ENCODE results near the gene PRDM4. TPM values are rescaled to one million over a fixed set of nuclear protein-coding genes. Genes with fewer than 3 reads are reported as not detected.

The PRDM4 gene, protein sequence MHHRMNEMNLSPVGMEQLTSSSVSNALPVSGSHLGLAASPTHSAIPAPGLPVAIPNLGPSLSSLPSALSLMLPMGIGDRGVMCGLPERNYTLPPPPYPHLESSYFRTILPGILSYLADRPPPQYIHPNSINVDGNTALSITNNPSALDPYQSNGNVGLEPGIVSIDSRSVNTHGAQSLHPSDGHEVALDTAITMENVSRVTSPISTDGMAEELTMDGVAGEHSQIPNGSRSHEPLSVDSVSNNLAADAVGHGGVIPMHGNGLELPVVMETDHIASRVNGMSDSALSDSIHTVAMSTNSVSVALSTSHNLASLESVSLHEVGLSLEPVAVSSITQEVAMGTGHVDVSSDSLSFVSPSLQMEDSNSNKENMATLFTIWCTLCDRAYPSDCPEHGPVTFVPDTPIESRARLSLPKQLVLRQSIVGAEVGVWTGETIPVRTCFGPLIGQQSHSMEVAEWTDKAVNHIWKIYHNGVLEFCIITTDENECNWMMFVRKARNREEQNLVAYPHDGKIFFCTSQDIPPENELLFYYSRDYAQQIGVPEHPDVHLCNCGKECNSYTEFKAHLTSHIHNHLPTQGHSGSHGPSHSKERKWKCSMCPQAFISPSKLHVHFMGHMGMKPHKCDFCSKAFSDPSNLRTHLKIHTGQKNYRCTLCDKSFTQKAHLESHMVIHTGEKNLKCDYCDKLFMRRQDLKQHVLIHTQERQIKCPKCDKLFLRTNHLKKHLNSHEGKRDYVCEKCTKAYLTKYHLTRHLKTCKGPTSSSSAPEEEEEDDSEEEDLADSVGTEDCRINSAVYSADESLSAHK
- total RNA-seq: 9.9 TPM

DNA sequence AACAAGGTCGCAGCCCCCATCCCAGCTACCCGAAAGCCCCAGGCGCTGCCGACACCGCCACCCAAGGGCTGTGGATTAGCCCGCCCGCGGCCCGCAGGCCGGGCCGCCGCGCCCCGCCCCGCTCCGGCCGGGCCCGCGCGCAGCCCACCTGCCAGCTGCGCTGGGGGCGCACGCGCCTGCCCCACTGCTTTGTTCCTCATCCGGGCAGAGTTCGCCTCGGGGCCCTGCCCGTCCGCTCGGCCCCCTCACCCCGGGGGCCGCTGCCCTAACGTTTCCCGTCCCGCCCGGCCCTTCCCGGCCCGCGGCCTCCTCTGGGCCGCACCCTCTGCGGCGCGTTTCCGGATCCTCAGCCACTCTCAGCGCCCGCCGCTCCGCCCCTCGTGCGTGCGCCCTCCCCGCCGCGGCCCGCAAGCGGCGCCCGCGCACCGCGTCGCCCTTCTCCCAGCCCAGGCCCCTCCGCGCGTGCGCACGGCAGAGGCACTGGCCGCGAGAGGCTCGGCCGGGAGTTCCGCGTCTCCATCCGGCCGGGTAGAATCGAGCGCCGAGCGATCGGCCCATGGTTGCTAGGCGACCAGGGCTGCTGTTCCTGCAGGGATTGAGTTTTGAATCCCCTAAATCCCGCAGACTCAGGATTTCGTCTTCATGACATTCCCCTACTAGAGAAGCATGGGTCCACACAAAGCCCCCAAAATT is at the start of gene PRDM4:
Gene PRDM4 (minus strand): TSS at position 329 of the 693 bp plus-strand sequence. CDS start 622 bp downstream, outside the sequence.
- peaks cover 4 to 10% (median 8%) of the 10 kb centered on the region in 3 donors for H3K36me3 ChIP-seq (ENCODE audit: control insufficient read depth in 3 of 3, insufficient read depth in 3 of 3, low read length in 3 of 3)
- peak within 1 kb of the TSS; percentile 81 to 85 (median 82) for H3K9ac ChIP-seq (ENCODE audit: low read depth in 1 of 3, low read length in 3 of 3)
- no peaks in the 10 kb centered on the region for H3K27me3 ChIP-seq (ENCODE audit: control insufficient read depth in 3 of 3, insufficient read depth in 3 of 3, low read length in 3 of 3)
- H3K27ac ChIP-seq (ENCODE audit: low read depth, low read length): peak within 1 kb of the TSS; percentile 36
- peak within 1 kb of the TSS; percentile 80 to 92 (median 85) for H3K4me3 ChIP-seq (ENCODE audit: low read length in 3 of 3)
- H3K4me1 ChIP-seq (ENCODE audit: control insufficient read depth in 3 of 3, insufficient read depth in 3 of 3, low read length in 3 of 3): peaks cover 18 to 23% (median 22%) of the 10 kb centered on the region in 3 donors
- H3K9me3 ChIP-seq (ENCODE audit: control insufficient read depth in 3 of 3, low read length in 3 of 3): no peaks in the 10 kb centered on the region

DNA sequence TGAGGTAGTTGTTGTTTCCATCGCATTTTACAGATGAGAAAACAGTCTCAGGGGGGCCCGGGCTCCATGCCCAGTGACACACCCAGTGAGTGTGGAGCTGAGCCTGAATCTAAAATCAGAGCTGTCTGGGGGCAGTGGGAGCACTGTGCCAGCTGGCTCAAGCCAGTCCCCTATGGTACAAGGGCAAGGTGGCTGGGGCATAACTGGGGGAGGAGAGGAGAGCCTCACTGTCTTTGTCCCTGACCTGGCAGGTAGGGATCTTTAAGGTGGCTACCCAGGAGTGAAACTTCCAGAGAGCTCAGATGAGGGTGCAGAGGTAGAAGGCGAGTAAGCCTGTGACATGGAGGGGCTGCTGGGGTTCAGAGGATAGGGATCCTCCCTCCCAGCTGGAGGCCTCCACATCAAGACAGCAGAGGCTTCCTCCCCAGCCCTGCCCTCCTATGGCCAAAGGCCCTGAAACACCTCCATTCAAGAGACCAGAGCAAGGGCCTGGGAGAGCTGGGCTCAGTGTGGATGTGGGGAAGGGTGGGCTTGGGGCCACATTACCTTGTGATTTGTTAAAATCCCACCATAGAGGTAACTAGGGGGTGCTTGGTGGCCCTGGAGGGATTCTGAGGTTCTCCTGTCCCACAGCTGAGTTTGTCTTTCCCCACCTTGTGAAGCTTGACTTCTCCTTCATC is 46.7 kb upstream of the PRDM4 start:
- H3K4me3 ChIP-seq (ENCODE audit: low read length in 3 of 3): no peak overlapping the region
- H3K4me1 ChIP-seq (ENCODE audit: control insufficient read depth in 3 of 3, insufficient read depth in 3 of 3, low read length in 3 of 3): no peaks in the 10 kb centered on the region
- H3K9ac ChIP-seq (ENCODE audit: low read depth in 1 of 3, low read length in 3 of 3): no peak overlapping the region
- H3K9me3 ChIP-seq (ENCODE audit: control insufficient read depth in 3 of 3, low read length in 3 of 3): no peaks in the 10 kb centered on the region
- H3K27ac ChIP-seq (ENCODE audit: low read depth, low read length): no peak overlapping the region
- no peaks in the 10 kb centered on the region for H3K36me3 ChIP-seq (ENCODE audit: control insufficient read depth in 3 of 3, insufficient read depth in 3 of 3, low read length in 3 of 3)
- no peaks in the 10 kb centered on the region for H3K27me3 ChIP-seq (ENCODE audit: control insufficient read depth in 3 of 3, insufficient read depth in 3 of 3, low read length in 3 of 3)

GRCh38 chr12:107805488-107806180 is 44.7 kb upstream of the PRDM4 start:
- no peaks in the 10 kb centered on the region for H3K9me3 ChIP-seq (ENCODE audit: control insufficient read depth in 3 of 3, low read length in 3 of 3)
- H3K9ac ChIP-seq (ENCODE audit: low read depth in 1 of 3, low read length in 3 of 3): no peak overlapping the region
- H3K4me1 ChIP-seq (ENCODE audit: control insufficient read depth in 3 of 3, insufficient read depth in 3 of 3, low read length in 3 of 3): no peaks in the 10 kb centered on the region
- H3K36me3 ChIP-seq (ENCODE audit: control insufficient read depth in 3 of 3, insufficient read depth in 3 of 3, low read length in 3 of 3): no peaks in the 10 kb centered on the region
- H3K4me3 ChIP-seq (ENCODE audit: low read length in 3 of 3): no peak overlapping the region
- no peak overlapping the region for H3K27ac ChIP-seq (ENCODE audit: low read depth, low read length)
- no peaks in the 10 kb centered on the region for H3K27me3 ChIP-seq (ENCODE audit: control insufficient read depth in 3 of 3, insufficient read depth in 3 of 3, low read length in 3 of 3)

DNA sequence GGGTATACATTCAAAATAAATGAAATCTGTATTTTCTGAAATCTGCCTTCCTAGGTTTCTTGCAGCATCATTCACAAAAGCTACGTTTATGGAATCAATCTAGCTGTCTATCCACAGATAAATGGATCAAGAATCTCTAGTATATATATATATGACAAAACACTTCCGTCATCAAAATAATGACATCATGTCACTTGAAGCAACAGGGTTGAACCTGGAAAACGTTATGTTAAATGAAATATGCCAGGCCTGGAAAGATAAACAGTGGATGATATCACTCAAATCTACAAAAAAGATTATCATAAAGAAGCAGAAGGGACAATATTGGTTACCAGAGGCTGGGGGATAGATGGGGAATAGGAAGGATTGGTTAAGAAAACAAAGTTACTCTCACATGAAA is 42.2 kb upstream of the PRDM4 start:
- no peaks in the 10 kb centered on the region for H3K9me3 ChIP-seq (ENCODE audit: control insufficient read depth in 3 of 3, low read length in 3 of 3)
- no peak overlapping the region for H3K9ac ChIP-seq (ENCODE audit: low read depth in 1 of 3, low read length in 3 of 3)
- no peaks in the 10 kb centered on the region for H3K36me3 ChIP-seq (ENCODE audit: control insufficient read depth in 3 of 3, insufficient read depth in 3 of 3, low read length in 3 of 3)
- H3K4me1 ChIP-seq (ENCODE audit: control insufficient read depth in 3 of 3, insufficient read depth in 3 of 3, low read length in 3 of 3): no peaks in the 10 kb centered on the region
- no peak overlapping the region for H3K4me3 ChIP-seq (ENCODE audit: low read length in 3 of 3)
- no peak overlapping the region for H3K27ac ChIP-seq (ENCODE audit: low read depth, low read length)
- no peaks in the 10 kb centered on the region for H3K27me3 ChIP-seq (ENCODE audit: control insufficient read depth in 3 of 3, insufficient read depth in 3 of 3, low read length in 3 of 3)

DNA sequence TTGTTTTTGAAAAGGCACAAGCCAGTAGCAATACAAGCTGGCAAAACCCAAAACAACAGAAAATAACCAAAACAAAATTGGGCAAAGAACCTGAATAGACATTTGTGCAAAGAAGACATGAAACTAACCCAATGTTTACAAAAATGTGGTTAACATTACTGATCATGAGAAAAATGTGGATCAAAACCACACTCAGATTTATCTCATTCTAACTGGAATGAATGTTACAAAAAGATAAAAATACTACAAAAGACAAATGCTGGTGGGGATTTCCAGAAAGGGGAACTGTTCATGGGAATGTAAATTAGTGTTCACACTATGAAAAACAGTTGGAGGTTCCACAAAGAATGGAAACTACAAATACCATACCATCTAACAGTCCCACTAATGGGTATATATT is 40.2 kb upstream of the PRDM4 start:
- Histone ChIP-seq H3K9me3 (ENCODE audit: control insufficient read depth in 3 of 3, low read length in 3 of 3) (no peaks in the 10 kb centered on the region), H3K4me1 (ENCODE audit: control insufficient read depth in 3 of 3, insufficient read depth in 3 of 3, low read length in 3 of 3) (no peaks in the 10 kb centered on the region), H3K4me3 (ENCODE audit: low read length in 3 of 3) (no peak overlapping the region), H3K36me3 (ENCODE audit: control insufficient read depth in 3 of 3, insufficient read depth in 3 of 3, low read length in 3 of 3) (no peaks in the 10 kb centered on the region), H3K27me3 (ENCODE audit: control insufficient read depth in 3 of 3, insufficient read depth in 3 of 3, low read length in 3 of 3) (peaks cover 0 to 3% (median 0%) of the 10 kb centered on the region in 3 donors), H3K27ac (ENCODE audit: low read depth, low read length) (no peak overlapping the region), H3K9ac (ENCODE audit: low read depth in 1 of 3, low read length in 3 of 3) (no peak overlapping the region)

GRCh38 chr12:107798580-107798979 is 37.6 kb upstream of the PRDM4 start:
- Histone ChIP-seq H3K27me3 (ENCODE audit: control insufficient read depth in 3 of 3, insufficient read depth in 3 of 3, low read length in 3 of 3) (peaks cover 0 to 3% (median 2%) of the 10 kb centered on the region in 3 donors), H3K36me3 (ENCODE audit: control insufficient read depth in 3 of 3, insufficient read depth in 3 of 3, low read length in 3 of 3) (no peaks in the 10 kb centered on the region), H3K9ac (ENCODE audit: low read depth in 1 of 3, low read length in 3 of 3) (no peak overlapping the region), H3K9me3 (ENCODE audit: control insufficient read depth in 3 of 3, low read length in 3 of 3) (no peaks in the 10 kb centered on the region), H3K4me1 (ENCODE audit: control insufficient read depth in 3 of 3, insufficient read depth in 3 of 3, low read length in 3 of 3) (no peaks in the 10 kb centered on the region), H3K27ac (ENCODE audit: low read depth, low read length) (no peak overlapping the region), H3K4me3 (ENCODE audit: low read length in 3 of 3) (no peak overlapping the region)

GRCh38 chr12:107794451-107794850 is 33.5 kb upstream of the PRDM4 start:
- Histone ChIP-seq H3K9me3 (ENCODE audit: control insufficient read depth in 3 of 3, low read length in 3 of 3) (no peaks in the 10 kb centered on the region), H3K9ac (ENCODE audit: low read depth in 1 of 3, low read length in 3 of 3) (no peak overlapping the region), H3K4me1 (ENCODE audit: control insufficient read depth in 3 of 3, insufficient read depth in 3 of 3, low read length in 3 of 3) (no peaks in the 10 kb centered on the region), H3K27me3 (ENCODE audit: control insufficient read depth in 3 of 3, insufficient read depth in 3 of 3, low read length in 3 of 3) (peaks cover 0 to 3% (median 2%) of the 10 kb centered on the region in 3 donors), H3K27ac (ENCODE audit: low read depth, low read length) (no peak overlapping the region), H3K4me3 (ENCODE audit: low read length in 3 of 3) (no peak overlapping the region), H3K36me3 (ENCODE audit: control insufficient read depth in 3 of 3, insufficient read depth in 3 of 3, low read length in 3 of 3) (no peaks in the 10 kb centered on the region)

GRCh38 chr12:107791465-107792089 is 30.6 kb upstream of the PRDM4 start:
- Histone ChIP-seq H3K4me3 (ENCODE audit: low read length in 3 of 3) (no peak overlapping the region), H3K27ac (ENCODE audit: low read depth, low read length) (no peak overlapping the region), H3K36me3 (ENCODE audit: control insufficient read depth in 3 of 3, insufficient read depth in 3 of 3, low read length in 3 of 3) (no peaks in the 10 kb centered on the region), H3K4me1 (ENCODE audit: control insufficient read depth in 3 of 3, insufficient read depth in 3 of 3, low read length in 3 of 3) (no peaks in the 10 kb centered on the region), H3K9me3 (ENCODE audit: control insufficient read depth in 3 of 3, low read length in 3 of 3) (no peaks in the 10 kb centered on the region), H3K9ac (ENCODE audit: low read depth in 1 of 3, low read length in 3 of 3) (no peak overlapping the region), H3K27me3 (ENCODE audit: control insufficient read depth in 3 of 3, insufficient read depth in 3 of 3, low read length in 3 of 3) (peaks cover 0 to 9% (median 6%) of the 10 kb centered on the region in 3 donors)
